Right cardiac atrium (tissue), 5 donors: Measurements from ENCODE around the gene CADPS2. TPM values are rescaled to one million over a fixed set of nuclear protein-coding genes. Genes with fewer than 3 reads are reported as not detected.

ENCODE experiments used
- ATAC-seq, 2 donors: fragments of 200-7000 bp; cut with Tn5 transposase; one replicate each; pipeline versions ENCODE4 v1.8.0 to v1.9.1; 2020; ENCODE audit warnings: moderate library complexity in 2 of 2, mild to moderate bottlenecking in 1 of 2
- DNase-seq, 3 donors: peaks; one replicate each; pipeline ENCODE4 v3.0.0-alpha.2; 2020
- H3K27ac ChIP-seq: one replicate; pipeline ENCODE4 v1.5.1; 2013; ENCODE audit warnings: mild to moderate bottlenecking, low read length, control low read depth, moderate library complexity
- H3K27me3 ChIP-seq: one replicate; pipeline ENCODE4 v1.6.1; 2013; ENCODE audit not compliant: control insufficient read depth, insufficient read depth
- H3K4me1 ChIP-seq: one replicate; pipeline ENCODE4 v1.6.1; 2013; ENCODE audit warnings: low read length; ENCODE audit not compliant: control insufficient read depth, insufficient read depth
- H3K4me3 ChIP-seq: one replicate; pipeline ENCODE4 v1.5.1; 2013; ENCODE audit warnings: low read length, control low read depth
- H3K9me3 ChIP-seq: one replicate; pipeline ENCODE4 v1.6.1; 2013; ENCODE audit warnings: low read length; ENCODE audit not compliant: control insufficient read depth
- WGBS: extraction: QIAGEN DNeasy Blood & Tissue Kit; methylation state at CpG from one replicate; pipeline ENCODE4 v1.1.7; 2013; 5-methylcytosine and 5-hydroxymethylcytosine counted together
- intact Hi-C, 4 donors: fragments of 100-400 bp; cut with DNase I; formaldehyde crosslinking; loops; one replicate each; pipeline versions ENCODE4 v1.11.0 to v1.14.0; 2022 to 2023
- polyA plus RNA-seq: library from polyadenylated mRNA; stranded (reverse); fragments of 200-250 nt; gene quantifications from one replicate; pipeline ENCODE4 v1.2.3, GENCODE V29; 2013
- total RNA-seq, 4 donors: library from RNA; stranded (reverse); fragmentation: NEBNext Ultra II Directional; extraction: Animal tissue kit (Norgen Biotek cat#: 25700); gene quantifications; one replicate each; pipeline ENCODE4 v1.2.1, GENCODE V29; 2021
- donor health status: healthy with polysubstance abuse.
- donor health status: DM: no; HTN: yes; CAD: no.
- donor health status: DM: no; HTN: no; CAD: no.
- donor health status: DM: no; HTN: yes; CAD: no; lungs with severe emphysema.
- donor health status: DM: yes; HTN: yes; CAD: no.

The CADPS2 gene
- total and polyA plus RNA-seq, 5 donors, result 10.4 to 14.1 (median 11.5) TPM

GRCh38 chr7:122746948-122747347, 139.3 kb downstream of the CADPS2 start:
- Histone ChIP-seq H3K27ac (no peak overlapping the region), H3K4me3 (no peak overlapping the region), H3K9me3 (no peaks in the 10 kb centered on the region), H3K4me1 (no peaks in the 10 kb centered on the region), H3K27me3 (no peaks in the 10 kb centered on the region)
- DNase-seq (no peak), ATAC-seq (no peak)
- intact Hi-C loops, result no loop called here
- WGBS, result 70% methylated on average over 2 of the region's 2 CpGs

DNA sequence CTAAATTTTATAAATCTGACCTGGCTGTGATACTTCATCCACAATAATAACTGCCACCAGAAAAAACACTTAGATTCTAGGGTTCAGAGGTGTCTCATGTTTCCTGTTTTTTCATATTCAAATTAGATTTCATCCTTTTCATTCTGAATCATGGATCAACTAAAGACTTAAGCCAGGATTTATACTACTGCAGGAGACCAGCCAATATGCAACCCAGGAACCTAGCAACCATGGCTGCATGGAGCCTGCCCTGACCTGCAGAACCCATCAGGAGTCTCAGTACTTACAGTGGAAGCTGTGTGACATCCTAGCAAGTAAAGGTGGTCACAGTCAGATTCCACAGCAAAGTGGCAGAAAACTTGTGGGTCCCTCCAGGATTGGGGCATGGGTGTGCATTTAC, 143.0 kb downstream of the CADPS2 start:
- Histone ChIP-seq H3K27me3 (no peaks in the 10 kb centered on the region), H3K4me1 (no peaks in the 10 kb centered on the region), H3K27ac (no peak overlapping the region), H3K4me3 (no peak overlapping the region), H3K9me3 (no peaks in the 10 kb centered on the region)
- DNase-seq, result no peak
- intact Hi-C loops, result no loop called here
- no peak for ATAC-seq

GRCh38 chr7:122738947-122739346, 147.3 kb downstream of the CADPS2 start:
- Histone ChIP-seq H3K4me3 (no peak overlapping the region), H3K4me1 (no peaks in the 10 kb centered on the region), H3K9me3 (no peaks in the 10 kb centered on the region), H3K27me3 (no peaks in the 10 kb centered on the region), H3K27ac (no peak overlapping the region)
- 68% methylated on average over 2 of the region's 2 CpGs for WGBS
- ATAC-seq, result no peak
- intact Hi-C loops, result no loop called here
- DNase-seq, result no peak

- no peaks in the 10 kb centered on the region for H3K4me1 ChIP-seq
- 90% methylated on average over 1 of the region's 1 CpG for WGBS
- intact Hi-C loops, result no loop called here
- no peak overlapping the region for H3K27ac ChIP-seq
- DNase-seq (no peak), ATAC-seq (no peak)
- H3K9me3 ChIP-seq, result no peaks in the 10 kb centered on the region
- H3K27me3 ChIP-seq, result no peaks in the 10 kb centered on the region
- no peak overlapping the region for H3K4me3 ChIP-seq
Measured at GRCh38 chr7:122736183-122736582, 150.1 kb downstream of the CADPS2 start.

GRCh38 chr7:122727759-122728158, 158.5 kb downstream of the CADPS2 start:
- no peak for DNase-seq
- intact Hi-C loops, result no loop called here
- Histone ChIP-seq H3K27ac (no peak overlapping the region), H3K4me3 (no peak overlapping the region), H3K9me3 (no peaks in the 10 kb centered on the region), H3K27me3 (no peaks in the 10 kb centered on the region), H3K4me1 (peaks cover 2% of the 10 kb centered on the region)
- ATAC-seq, result no peak
- 40% methylated on average over 1 of the region's 1 CpG for WGBS

DNA sequence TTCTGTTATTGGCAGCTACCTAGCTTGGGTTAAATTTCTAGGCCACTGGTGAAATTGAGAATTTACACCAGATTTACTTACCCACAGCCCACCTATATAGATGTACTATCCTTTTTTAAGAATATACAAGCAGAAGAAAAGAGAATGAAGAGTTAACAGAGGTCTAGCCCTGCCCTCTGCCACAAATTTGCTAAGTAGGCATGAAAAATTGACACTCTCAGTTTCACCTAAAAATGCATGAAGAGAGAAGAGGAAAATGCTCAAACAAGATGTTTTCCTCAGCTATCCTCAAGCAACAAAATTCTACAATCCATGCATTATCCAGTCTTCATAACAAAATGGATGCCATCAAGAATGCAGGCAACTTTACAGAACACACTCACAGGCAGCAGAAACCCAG, 158.9 kb downstream of the CADPS2 start:
- no peaks in the 10 kb centered on the region for H3K27me3 ChIP-seq
- H3K4me1 ChIP-seq, result peaks cover 2% of the 10 kb centered on the region
- ATAC-seq, result no peak
- DNase-seq, result no peak
- H3K27ac ChIP-seq, result no peak overlapping the region
- intact Hi-C loops, result no loop called here
- no peaks in the 10 kb centered on the region for H3K9me3 ChIP-seq
- no peak overlapping the region for H3K4me3 ChIP-seq

- Histone ChIP-seq H3K27ac (no peak overlapping the region), H3K4me1 (peaks cover 2% of the 10 kb centered on the region), H3K4me3 (no peak overlapping the region), H3K27me3 (no peaks in the 10 kb centered on the region), H3K9me3 (no peaks in the 10 kb centered on the region)
- intact Hi-C loops, result no loop called here
- DNase-seq (no peak), ATAC-seq (no peak)
- WGBS, result 57% methylated on average over 2 of the region's 2 CpGs
Measured at GRCh38 chr7:122726881-122727280, 159.4 kb downstream of the CADPS2 start.

DNA sequence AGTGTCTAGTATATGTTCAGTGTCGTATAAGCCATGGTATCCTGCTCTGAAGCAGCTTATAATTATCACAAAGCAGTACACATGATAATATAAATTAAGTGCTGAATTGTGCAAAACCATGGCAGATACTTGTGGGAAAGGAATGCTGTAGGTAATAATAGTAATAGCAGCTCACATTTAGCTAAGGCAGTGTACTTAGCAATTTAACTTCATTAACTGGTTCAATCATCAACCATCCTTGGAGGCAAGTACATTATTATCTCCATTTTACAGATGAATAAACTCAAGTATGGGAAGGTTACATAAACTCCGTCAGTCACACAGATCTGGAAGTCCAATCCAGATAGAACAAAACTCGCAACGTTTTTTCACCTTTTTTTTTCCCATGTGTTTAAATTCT, 161.9 kb downstream of the CADPS2 start:
- Histone ChIP-seq H3K4me3 (no peak overlapping the region), H3K27ac (no peak overlapping the region), H3K4me1 (peaks cover 2% of the 10 kb centered on the region), H3K9me3 (no peaks in the 10 kb centered on the region), H3K27me3 (no peaks in the 10 kb centered on the region)
- no peak for ATAC-seq
- WGBS, result 84% methylated on average over 4 of the region's 4 CpGs
- DNase-seq, result no peak
- intact Hi-C loops, result no loop called here

- Histone ChIP-seq H3K4me1 (peaks cover 2% of the 10 kb centered on the region), H3K27me3 (no peaks in the 10 kb centered on the region), H3K27ac (no peak overlapping the region), H3K4me3 (no peak overlapping the region), H3K9me3 (no peaks in the 10 kb centered on the region)
- DNase-seq (no peak), ATAC-seq (no peak)
- intact Hi-C loops, result no loop called here
- WGBS, result 67% methylated on average over 4 of the region's 4 CpGs
Measured at GRCh38 chr7:122719010-122719578, 167.2 kb downstream of the CADPS2 start.

- Histone ChIP-seq H3K4me1 (peaks cover 2% of the 10 kb centered on the region), H3K4me3 (no peak overlapping the region), H3K9me3 (no peaks in the 10 kb centered on the region), H3K27me3 (no peaks in the 10 kb centered on the region), H3K27ac (no peak overlapping the region)
- WGBS, result 97% methylated on average over 6 of the region's 6 CpGs
- DNase-seq (no peak), ATAC-seq (no peak)
- intact Hi-C loops, result no loop called here
Measured at GRCh38 chr7:122717356-122718089, 168.7 kb downstream of the CADPS2 start.

- H3K27me3 ChIP-seq, result no peaks in the 10 kb centered on the region
- peaks cover 2% of the 10 kb centered on the region for H3K4me1 ChIP-seq
- 94% methylated on average over 3 of the region's 3 CpGs for WGBS
- no peak overlapping the region for H3K4me3 ChIP-seq
- no peak overlapping the region for H3K27ac ChIP-seq
- DNase-seq (no peak), ATAC-seq (no peak)
- H3K9me3 ChIP-seq, result no peaks in the 10 kb centered on the region
- intact Hi-C loops, result no loop called here
Measured at GRCh38 chr7:122715183-122715582, 171.1 kb downstream of the CADPS2 start.

DNA sequence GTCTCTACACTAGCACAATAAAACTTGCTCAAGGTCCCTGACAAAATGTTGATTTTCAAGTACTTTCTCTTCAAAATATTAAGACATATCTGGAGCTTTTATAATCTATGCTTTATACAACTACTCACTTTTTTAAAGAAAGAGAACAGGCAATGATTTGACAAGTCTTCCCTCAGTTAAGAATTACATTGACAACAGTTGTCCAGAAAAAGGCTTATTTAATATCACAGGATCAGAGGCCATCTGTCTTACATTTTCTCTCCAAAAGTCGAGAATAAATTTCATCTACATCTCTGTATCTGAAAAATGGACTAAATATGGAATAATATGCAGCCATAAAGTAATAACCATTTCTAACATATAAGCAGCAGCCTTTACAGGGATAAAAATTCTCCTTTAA, 175.3 kb downstream of the CADPS2 start:
- Histone ChIP-seq H3K27ac (no peak overlapping the region), H3K9me3 (no peaks in the 10 kb centered on the region), H3K4me3 (no peak overlapping the region), H3K27me3 (no peaks in the 10 kb centered on the region), H3K4me1 (no peaks in the 10 kb centered on the region)
- DNase-seq (no peak), ATAC-seq (no peak)
- 77% methylated on average over 1 of the region's 1 CpG for WGBS
- intact Hi-C loops, result no loop called here
